MCF 10A (cell line): ENCODE measurements around the gene CCDC40. TPM values are rescaled to one million over a fixed set of nuclear protein-coding genes. Genes with fewer than 3 reads are reported as not detected.

Source experiments
- BruUV-seq: library from RNA; stranded (reverse); fragments of 400-500 nt; replicated peaks from 2 replicates; lab custom pipeline; 2021; lab: Mats Ljungman, UMichigan
- CTCF ChIA-PET: fragments of 300-600 bp; sonication (Branson Sonifier 250); formaldehyde crosslinking; extraction: SDS; loops from one replicate; lab custom pipeline; 2021; ENCODE audit warnings: antibody characterized with exemption, inconsistent platforms; lab: Yijun Ruan, JAX
- POLR2A ChIA-PET: fragments of 300-600, 350-650 bp; sonication (Branson Sonifier 250); formaldehyde crosslinking; extraction: SDS; loops from one replicate; lab custom pipeline; 2020; ENCODE audit warnings: antibody characterized with exemption, inconsistent platforms; lab: Yijun Ruan, JAX
- DNase-seq: peaks from one replicate; pipeline ENCODE4 v3.0.0-alpha.2; 2018; ENCODE audit not compliant: unreplicated experiment
- H3K27ac Mint-ChIP-seq: one replicate; pipeline ENCODE4 v1.8.0; 2022; ENCODE audit warnings: mild to moderate bottlenecking, low read depth, mixed read lengths; ENCODE audit not compliant: unreplicated experiment
- H3K27me3 Mint-ChIP-seq: one replicate; pipeline ENCODE4 v1.8.0; 2022; ENCODE audit warnings: mixed read lengths; ENCODE audit not compliant: insufficient read depth, unreplicated experiment
- H3K36me3 Mint-ChIP-seq: one replicate; pipeline ENCODE4 v1.8.0; 2022; ENCODE audit warnings: mild to moderate bottlenecking, moderate library complexity, mixed read lengths; ENCODE audit not compliant: insufficient read depth, unreplicated experiment
- H3K4me1 Mint-ChIP-seq: one replicate; pipeline ENCODE4 v1.8.0; 2022; ENCODE audit warnings: mixed read lengths; ENCODE audit not compliant: insufficient read depth, unreplicated experiment
- H3K4me3 Mint-ChIP-seq: one replicate; pipeline ENCODE4 v1.8.0; 2022; ENCODE audit warnings: mild to moderate bottlenecking, moderate library complexity, mixed read lengths; ENCODE audit not compliant: unreplicated experiment
- H3K9me3 Mint-ChIP-seq: one replicate; pipeline ENCODE4 v1.8.0; 2022; ENCODE audit warnings: mixed read lengths; ENCODE audit not compliant: unreplicated experiment
- intact Hi-C: fragments of 100-400 bp; cut with micrococcal nuclease; formaldehyde crosslinking; loops from 2 replicates; pipeline ENCODE4 v1.14.1; 2022
- total RNA-seq: library from RNA; stranded (reverse); gene quantifications from 2 replicates; pipeline ENCODE4 v1.2.3, GENCODE V29; 2022
- TF ChIP-seq, protein P1 (sequence below): fragments of 200-600 bp; IDR thresholded peaks from one replicate; pipeline ENCODE4 v1.8.0; 2022; ENCODE audit warnings: antibody characterized with exemption, mild to moderate bottlenecking; ENCODE audit not compliant: unreplicated experiment

CCDC40 gene
- total RNA-seq, 1 experiment from 2014 or later = 4.1 TPM

DNA sequence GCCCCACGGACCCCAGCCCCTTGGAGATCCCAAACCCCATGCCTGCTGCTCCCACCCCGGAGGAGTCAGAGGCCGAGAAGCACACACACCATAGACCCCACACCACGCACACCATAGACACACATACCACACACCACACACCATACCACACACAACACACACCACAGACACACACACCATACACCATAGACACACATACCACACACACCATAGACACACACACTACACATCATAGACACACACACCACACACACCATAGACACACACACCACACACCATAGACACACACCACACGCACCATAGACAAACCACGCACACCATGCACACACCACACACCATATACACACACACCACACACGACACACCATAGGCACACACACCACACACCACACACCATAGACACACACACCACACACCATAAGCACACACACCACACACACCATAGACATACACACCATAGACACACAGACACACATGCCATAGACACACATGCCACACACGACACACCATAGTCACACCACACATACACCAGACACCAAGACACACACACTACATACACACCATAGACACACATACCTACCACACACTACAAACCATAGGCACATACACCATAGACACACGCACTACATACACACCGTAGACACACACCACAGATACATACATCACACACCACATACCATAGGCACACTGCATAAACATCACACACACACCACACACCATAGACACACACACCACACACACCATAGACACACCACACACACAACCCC, 12.1 kb upstream of the CCDC40 start:
- TF ChIP-seq, protein P1, sequence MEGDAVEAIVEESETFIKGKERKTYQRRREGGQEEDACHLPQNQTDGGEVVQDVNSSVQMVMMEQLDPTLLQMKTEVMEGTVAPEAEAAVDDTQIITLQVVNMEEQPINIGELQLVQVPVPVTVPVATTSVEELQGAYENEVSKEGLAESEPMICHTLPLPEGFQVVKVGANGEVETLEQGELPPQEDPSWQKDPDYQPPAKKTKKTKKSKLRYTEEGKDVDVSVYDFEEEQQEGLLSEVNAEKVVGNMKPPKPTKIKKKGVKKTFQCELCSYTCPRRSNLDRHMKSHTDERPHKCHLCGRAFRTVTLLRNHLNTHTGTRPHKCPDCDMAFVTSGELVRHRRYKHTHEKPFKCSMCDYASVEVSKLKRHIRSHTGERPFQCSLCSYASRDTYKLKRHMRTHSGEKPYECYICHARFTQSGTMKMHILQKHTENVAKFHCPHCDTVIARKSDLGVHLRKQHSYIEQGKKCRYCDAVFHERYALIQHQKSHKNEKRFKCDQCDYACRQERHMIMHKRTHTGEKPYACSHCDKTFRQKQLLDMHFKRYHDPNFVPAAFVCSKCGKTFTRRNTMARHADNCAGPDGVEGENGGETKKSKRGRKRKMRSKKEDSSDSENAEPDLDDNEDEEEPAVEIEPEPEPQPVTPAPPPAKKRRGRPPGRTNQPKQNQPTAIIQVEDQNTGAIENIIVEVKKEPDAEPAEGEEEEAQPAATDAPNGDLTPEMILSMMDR = no peak

GRCh38 chr17:80025140-80025539, 11.3 kb upstream of the CCDC40 start:
- CTCF ChIA-PET = interaction anchor here (0.6 to 1.3 kb wide), 2 partner anchors 16 to 541 kb away, joined by 3 read pairs; no protein-coding TSS in a partner anchor
- intact Hi-C loops = no loop called here
- no peaks in the 10 kb centered on the region for H3K27me3 Mint-ChIP-seq
- no peak overlapping the region for H3K4me3 Mint-ChIP-seq
- no peaks in the 10 kb centered on the region for H3K9me3 Mint-ChIP-seq
- TF ChIP-seq, protein P1 = no peak
- H3K27ac Mint-ChIP-seq = no peak overlapping the region
- peaks cover 6% of the 10 kb centered on the region for H3K36me3 Mint-ChIP-seq
- H3K4me1 Mint-ChIP-seq = peaks cover 21% of the 10 kb centered on the region
- DNase-seq = no peak
- no TSS peak for BruUV-seq
- POLR2A ChIA-PET = interaction anchor here (0.6 kb wide), 1 partner anchor 106 kb away, joined by 3 read pairs; no protein-coding TSS in a partner anchor

More for the DNA sequence above, 12.1 kb upstream of the CCDC40 start:
- ChIA-PET CTCF (no interaction called here), POLR2A (no interaction called here)
- Mint-ChIP-seq H3K9me3 (no peaks in the 10 kb centered on the region), H3K4me1 (peaks cover 13% of the 10 kb centered on the region), H3K36me3 (peaks cover 6% of the 10 kb centered on the region), H3K27ac (no peak overlapping the region), H3K4me3 (no peak overlapping the region), H3K27me3 (no peaks in the 10 kb centered on the region)
- no TSS peak for BruUV-seq
- DNase-seq = no peak
- intact Hi-C loops = no loop called here

DNA sequence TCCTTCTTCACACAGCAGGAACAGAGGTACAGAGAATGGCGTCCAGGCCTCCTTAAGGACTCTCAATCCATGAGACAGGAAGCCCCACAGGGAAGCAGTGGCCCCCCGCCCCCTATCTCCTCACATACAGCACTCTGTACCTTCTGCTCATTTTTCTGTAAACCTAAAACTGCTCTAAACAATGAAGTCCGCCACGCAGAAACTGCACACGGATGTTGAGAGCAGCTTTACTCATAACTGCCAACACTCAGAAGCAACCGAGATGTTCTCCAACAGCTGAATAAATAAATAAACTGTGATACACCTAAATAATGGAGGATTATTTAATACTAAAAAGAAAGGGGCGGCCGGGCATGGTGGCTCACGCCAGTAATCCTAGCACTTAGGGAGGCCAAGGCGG, 10.6 kb upstream of the CCDC40 start:
- Mint-ChIP-seq H3K36me3 (peaks cover 6% of the 10 kb centered on the region), H3K27me3 (no peaks in the 10 kb centered on the region), H3K27ac (no peak overlapping the region), H3K9me3 (no peaks in the 10 kb centered on the region), H3K4me3 (no peak overlapping the region), H3K4me1 (peaks cover 22% of the 10 kb centered on the region)
- ChIA-PET POLR2A (interaction anchor here (0.6 kb wide), 1 partner anchor 106 kb away, joined by 3 read pairs; no protein-coding TSS in a partner anchor), CTCF (interaction anchor here (0.6 to 1.3 kb wide), 2 partner anchors 17 to 540 kb away, joined by 3 read pairs; no protein-coding TSS in a partner anchor)
- TF ChIP-seq, protein P1 = no peak
- intact Hi-C loops = no loop called here
- no peak for DNase-seq
- no TSS peak for BruUV-seq

DNA sequence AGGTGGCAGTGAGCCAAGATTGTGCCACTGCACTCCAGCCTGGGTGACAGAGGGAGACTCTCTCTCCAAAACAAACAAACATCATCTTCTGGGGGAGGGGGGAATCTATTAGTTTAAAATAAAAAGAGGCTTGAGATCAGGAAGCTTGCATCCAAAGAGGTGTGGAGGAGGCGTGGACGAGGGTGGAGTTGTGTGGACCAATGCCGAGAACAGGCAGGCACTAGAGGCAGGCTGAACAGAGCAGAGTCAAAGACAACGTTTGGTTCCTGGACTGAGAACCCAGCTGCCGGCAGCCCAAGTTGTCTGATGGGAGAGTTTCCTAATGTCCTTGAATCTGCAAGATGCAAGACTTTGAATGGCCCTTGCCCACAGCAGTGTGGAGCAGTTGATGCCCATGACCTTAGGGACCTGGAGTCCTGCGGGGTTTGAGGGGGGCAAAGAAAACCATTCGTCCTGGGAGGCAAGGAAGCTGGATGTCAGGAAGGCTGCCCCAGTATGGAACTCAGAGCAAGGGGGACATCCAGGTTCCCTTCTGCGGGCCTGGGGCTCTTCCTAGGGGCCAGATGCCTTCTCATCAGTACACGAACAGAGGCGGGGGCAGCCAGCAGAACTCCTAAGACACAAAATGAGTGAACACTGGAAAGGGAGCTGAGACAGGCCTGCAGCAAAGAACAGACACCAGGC, 9.9 kb upstream of the CCDC40 start:
- Mint-ChIP-seq H3K4me1 (peaks cover 22% of the 10 kb centered on the region), H3K36me3 (peaks cover 6% of the 10 kb centered on the region), H3K9me3 (no peaks in the 10 kb centered on the region), H3K27ac (no peak overlapping the region), H3K4me3 (no peak overlapping the region), H3K27me3 (no peaks in the 10 kb centered on the region)
- POLR2A ChIA-PET = interaction anchor here (0.6 to 1.8 kb wide), 2 partner anchors 18 to 33 kb away, joined by 3 to 5 read pairs; no protein-coding TSS in a partner anchor
- TF ChIP-seq, protein P1 = no peak
- intact Hi-C loops = no loop called here
- CTCF ChIA-PET = interaction anchor here (0.9 to 4.0 kb wide), 4 partner anchors 18 to 34 kb away, joined by 3 to 29 read pairs (median 4); no protein-coding TSS in a partner anchor
- BruUV-seq = no TSS peak
- no peak for DNase-seq
